Measurements from ENCODE around the gene KRT222.

- TF ChIP-seq FOXA3 (CRISPR knock-in tag; IDR thresholded peaks at IDR 0.05) (no peak), PAF1 (CRISPR knock-in tag; IDR thresholded peaks at IDR 0.05) (no peak), ZNF274 (CRISPR knock-in tag; IDR thresholded peaks at IDR 0.05) (no peak), SIN3A (IDR thresholded peaks at IDR 0.05; ENCODE audit: borderline replicate concordance, low read depth, low read length) (no peak), ZNF430 (CRISPR knock-in tag; IDR thresholded peaks at IDR 0.05) (no peak), ZNF841 (CRISPR knock-in tag; IDR thresholded peaks at IDR 0.05; ENCODE audit: borderline replicate concordance) (no peak)
- TF ChIP-seq, protein P1, sequence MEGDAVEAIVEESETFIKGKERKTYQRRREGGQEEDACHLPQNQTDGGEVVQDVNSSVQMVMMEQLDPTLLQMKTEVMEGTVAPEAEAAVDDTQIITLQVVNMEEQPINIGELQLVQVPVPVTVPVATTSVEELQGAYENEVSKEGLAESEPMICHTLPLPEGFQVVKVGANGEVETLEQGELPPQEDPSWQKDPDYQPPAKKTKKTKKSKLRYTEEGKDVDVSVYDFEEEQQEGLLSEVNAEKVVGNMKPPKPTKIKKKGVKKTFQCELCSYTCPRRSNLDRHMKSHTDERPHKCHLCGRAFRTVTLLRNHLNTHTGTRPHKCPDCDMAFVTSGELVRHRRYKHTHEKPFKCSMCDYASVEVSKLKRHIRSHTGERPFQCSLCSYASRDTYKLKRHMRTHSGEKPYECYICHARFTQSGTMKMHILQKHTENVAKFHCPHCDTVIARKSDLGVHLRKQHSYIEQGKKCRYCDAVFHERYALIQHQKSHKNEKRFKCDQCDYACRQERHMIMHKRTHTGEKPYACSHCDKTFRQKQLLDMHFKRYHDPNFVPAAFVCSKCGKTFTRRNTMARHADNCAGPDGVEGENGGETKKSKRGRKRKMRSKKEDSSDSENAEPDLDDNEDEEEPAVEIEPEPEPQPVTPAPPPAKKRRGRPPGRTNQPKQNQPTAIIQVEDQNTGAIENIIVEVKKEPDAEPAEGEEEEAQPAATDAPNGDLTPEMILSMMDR (CRISPR knock-in tag; IDR thresholded peaks at IDR 0.05) = no peak
Observed at GRCh38 chr17:40679523-40679907, 14.5 kb upstream of the KRT222 start.

Data from HepG2 (cell line).